Endothelial cell of umbilical vein (primary cell): ENCODE results near the gene PI4KA. TPM values are rescaled to one million over a fixed set of nuclear protein-coding genes. Genes with fewer than 3 reads are reported as not detected.

Experiments
- BruUV-seq: library from RNA; stranded (reverse); fragments of 400-500 nt; replicated peaks from 2 replicates; lab custom pipeline; 2021; lab: Mats Ljungman, UMichigan
- CTCF ChIA-PET: fragments of 300-600, 350-600 bp; sonication (Branson Sonifier 250); formaldehyde crosslinking; loops from one replicate; lab custom pipeline; 2021; ENCODE audit warnings: antibody characterized with exemption, inconsistent platforms; lab: Charles Lee
- POLR2A ChIA-PET: fragments of 300-600, 350-600 bp; sonication (Branson Sonifier 250); formaldehyde crosslinking; loops from one replicate; lab custom pipeline; 2021; ENCODE audit warnings: antibody characterized with exemption, inconsistent platforms; lab: Charles Lee
- DNase-seq: peaks from one replicate; pipeline ENCODE4 v3.0.0-alpha.2; 2011; ENCODE audit warnings: low read depth, low spot score
- FAIRE-seq: peaks from 2 replicates; lab custom pipeline; 2011; peaks lifted over from hg19 to GRCh38; lab: Jason Lieb, UNC
- H2AFZ ChIP-seq: 2 replicates; pipeline ENCODE4 v1.6.0; 2012; ENCODE audit warnings: low read depth, low read length, control low read depth, inconsistent platforms
- H3K27ac ChIP-seq: 2 replicates; pipeline ENCODE4 v1.5.1; 2011; ENCODE audit warnings: low read depth, mild to moderate bottlenecking, control low read depth, low read length, moderate library complexity; ENCODE audit not compliant: insufficient read depth
- H3K27me3 ChIP-seq, 2 experiments: 2 replicates each; pipeline versions ENCODE4 v1.6.0 to v1.6.1; 2011; ENCODE audit warnings: low read length in 2 of 2, mixed read lengths in 1 of 2; ENCODE audit not compliant: control insufficient read depth in 2 of 2, insufficient read depth in 2 of 2
- H3K36me3 ChIP-seq, 2 experiments: 2 replicates in 1 of 2; 3 replicates in 1 of 2; pipeline ENCODE4 v1.5.1; 2011; ENCODE audit warnings: low read length in 2 of 2, mild to moderate bottlenecking in 1 of 2, moderate library complexity in 1 of 2; ENCODE audit not compliant: control insufficient read depth in 2 of 2, insufficient read depth in 2 of 2; ENCODE audit errors: extremely low read depth in 1 of 2
- H3K4me1 ChIP-seq: 3 replicates; pipeline ENCODE4 v1.5.1; 2011; ENCODE audit warnings: mild to moderate bottlenecking, low read length; ENCODE audit not compliant: control insufficient read depth, insufficient read depth; ENCODE audit errors: extremely low read depth
- H3K4me2 ChIP-seq: 2 replicates; pipeline ENCODE4 v1.6.1; 2011; ENCODE audit warnings: low read length, control low read depth, mixed read lengths; ENCODE audit not compliant: insufficient read depth
- H3K4me3 ChIP-seq, 3 experiments: fragments of 200-600 bp in 1 of 3; sonication (generic), shearing (Covaris generic) in 1 of 3; replicated peaks in 1 of 3; 2 replicates each; pipeline ENCODE4 v1.5.1; 2011 to 2016; ENCODE audit warnings: control low read depth in 3 of 3, low read length in 3 of 3, mild to moderate bottlenecking in 2 of 3, inconsistent platforms in 1 of 3, low read depth in 1 of 3, moderate library complexity in 1 of 3; ENCODE audit not compliant: insufficient read depth in 1 of 3
- H3K79me2 ChIP-seq: 2 replicates; pipeline ENCODE4 v1.6.0; 2012; ENCODE audit warnings: low read length, inconsistent platforms; ENCODE audit not compliant: control insufficient read depth, insufficient read depth
- H3K9ac ChIP-seq: replicated peaks from 2 replicates; pipeline ENCODE3; 2011; ENCODE audit warnings: low read length, control low read depth; ENCODE audit not compliant: insufficient read depth; ENCODE audit errors: extremely low read depth
- H3K9me1 ChIP-seq: replicated peaks from 3 replicates; pipeline ENCODE4 v1.6.0; 2011; ENCODE audit warnings: mild to moderate bottlenecking, low read length; ENCODE audit not compliant: control insufficient read depth, insufficient read depth; ENCODE audit errors: extremely low read depth
- H3K9me3 ChIP-seq: replicated peaks from 2 replicates; pipeline ENCODE4 v1.5.1; 2012; ENCODE audit warnings: low read length, inconsistent platforms; ENCODE audit not compliant: control insufficient read depth, insufficient read depth
- H4K20me1 ChIP-seq: replicated peaks from 2 replicates; pipeline ENCODE3; 2011; ENCODE audit warnings: mild to moderate bottlenecking, low read length; ENCODE audit not compliant: control insufficient read depth, insufficient read depth; ENCODE audit errors: extremely low read depth
- CTCF ChIP-seq, 2 donors: IDR thresholded peaks; 1 replicate in 1 of 2; 2 replicates in 1 of 2; pipeline ENCODE4 v1.5.1; 2011; ENCODE audit warnings: low read length in 2 of 2, mild to moderate bottlenecking in 2 of 2, moderate library complexity in 2 of 2, control low read depth in 1 of 2, inconsistent platforms in 1 of 2, low read depth in 1 of 2; ENCODE audit not compliant: insufficient read depth in 1 of 2; ENCODE audit errors: extremely low read depth in 1 of 2
- EZH2 ChIP-seq: IDR thresholded peaks from 2 replicates; pipeline ENCODE4 v1.6.1; 2012; ENCODE audit warnings: borderline replicate concordance, low read depth, mild to moderate bottlenecking, moderate library complexity, low read length, inconsistent platforms; ENCODE audit not compliant: severe bottlenecking
- FOS ChIP-seq: IDR thresholded peaks from 2 replicates; pipeline ENCODE4 v1.6.1; 2011; ENCODE audit warnings: mild to moderate bottlenecking, low read length, moderate library complexity, borderline replicate concordance; ENCODE audit not compliant: insufficient read depth
- JUN ChIP-seq: IDR thresholded peaks from 2 replicates; pipeline ENCODE4 v1.6.1; 2011; ENCODE audit warnings: borderline replicate concordance, low read depth; ENCODE audit not compliant: insufficient read length, insufficient read depth
- MAX ChIP-seq: IDR thresholded peaks from 2 replicates; pipeline ENCODE4 v1.6.1; 2011; ENCODE audit not compliant: insufficient read depth, insufficient read length
- POLR2A ChIP-seq: IDR thresholded peaks from 2 replicates; pipeline ENCODE4 v1.6.1; 2012; ENCODE audit warnings: low read depth, mild to moderate bottlenecking, control low read depth, low read length
- POLR2AphosphoS5 ChIP-seq: IDR thresholded peaks from 2 replicates; pipeline ENCODE4 v1.6.1; 2012; ENCODE audit warnings: low read depth, mild to moderate bottlenecking, control low read depth, low read length, moderate library complexity; ENCODE audit not compliant: insufficient read depth
- dilution Hi-C: fragments of 300-500 bp; cut with MboI; formaldehyde crosslinking; loops from one replicate; pipeline ENCODE4 v1.15.0; 2019; ENCODE audit warnings: low sequenced_read_pairs; ENCODE audit not compliant: extremely low pct_ligation_motif_present
- intact Hi-C: fragments of 100-400 bp; cut with micrococcal nuclease; formaldehyde crosslinking; loops from one replicate; pipeline ENCODE4 v1.10.0; 2022
- polyA plus RNA-seq, 4 experiments: library from polyadenylated mRNA; depleted of rRNA in 3 of 4; stranded (reverse) in 3 of 4; unstranded in 1 of 4; fragments of >200 nt; gene quantifications; 2 replicates each; pipeline versions ENCODE4 v1.2.1 to v1.2.3, GENCODE V29; 2011 to 2012; ENCODE audit warnings: missing spikeins in 1 of 4
- total RNA-seq: library from RNA; stranded (reverse); gene quantifications from 2 replicates; pipeline ENCODE4 v1.2.3, GENCODE V29; 2021

The PI4KA gene
- total and polyA plus RNA-seq, 2 donors (not counting 3 experiments of a cell fraction or from before 2014, with no cell fraction given), result 28.9 to 56.4 TPM

DNA sequence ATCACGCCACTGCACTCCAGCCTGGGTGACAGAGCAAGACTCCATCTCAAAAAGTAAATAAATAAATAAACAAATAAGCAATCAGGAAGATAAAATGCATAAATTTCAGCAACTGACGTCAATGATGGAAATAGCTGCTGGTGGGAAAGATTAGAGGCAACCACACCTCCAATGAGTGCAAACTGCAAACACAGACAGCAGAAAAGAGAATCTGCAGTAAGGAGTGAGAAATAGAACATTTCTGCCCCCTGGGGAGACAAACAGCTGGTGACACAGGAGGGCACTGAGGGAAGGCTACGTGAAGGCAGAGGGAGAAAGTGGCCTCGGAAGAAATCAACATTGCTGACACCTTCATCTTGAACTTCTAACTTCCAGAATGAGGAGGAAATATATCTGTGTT is 6.5 kb downstream of the PI4KA start:
- BruUV-seq, result no TSS peak

More for the DNA sequence above, 6.5 kb downstream of the PI4KA start:
- ChIA-PET CTCF (interaction anchor here (0.9 kb wide), 1 partner anchor 48 kb away, joined by 3 read pairs; no protein-coding TSS in a partner anchor), POLR2A (no interaction called here)
- no peak for TF ChIP-seq POLR2AphosphoS5
- no peak for TF ChIP-seq EZH2
- no peak for TF ChIP-seq POLR2A
- no peak for TF ChIP-seq CTCF (IDR thresholded peaks at IDR 0.05; ENCODE audit: extremely low read depth in 1 of 2, insufficient read depth in 1 of 2, low read depth in 1 of 2, low read length in 2 of 2)
- TF ChIP-seq MAX, result no peak
- TF ChIP-seq FOS, result no peak
- TF ChIP-seq JUN, result no peak
- H3K4me1 ChIP-seq, result peaks cover 2% of the 10 kb centered on the region
- H3K9me3 ChIP-seq, result no peaks in the 10 kb centered on the region
- no peak overlapping the region for H3K4me3 ChIP-seq
- no peaks in the 10 kb centered on the region for H3K9me1 ChIP-seq
- intact Hi-C loops, result no loop called here
- H3K9ac ChIP-seq, result no peak overlapping the region
- no peaks in the 10 kb centered on the region for H3K36me3 ChIP-seq
- H3K27ac ChIP-seq, result no peak overlapping the region
- no peak for FAIRE-seq
- no peak overlapping the region for H2AFZ ChIP-seq
- dilution Hi-C loops, result no loop called here
- H3K4me2 ChIP-seq, result no peak overlapping the region
- peaks cover 67% of the 10 kb centered on the region for H3K79me2 ChIP-seq
- no peak for DNase-seq
- H3K27me3 ChIP-seq, result no peaks in the 10 kb centered on the region
- no peaks in the 10 kb centered on the region for H4K20me1 ChIP-seq
